DOHH2 (cell line): ENCODE measurements around the gene MRPL48.

Source experiments
- H3F3A ChIP-seq: fragments of 200-600 bp; sonication (generic), shearing (Covaris generic); 2 replicates; pipeline ENCODE4 v1.6.0; 2016; ENCODE audit warnings: antibody characterized with exemption, mild to moderate bottlenecking; ENCODE audit not compliant: control insufficient read depth, insufficient read depth
- H3K27ac ChIP-seq: fragments of 200-600 bp; sonication (generic); 2 replicates; pipeline ENCODE4 v1.5.1; 2014; ENCODE audit warnings: low read depth, mild to moderate bottlenecking, low read length, moderate library complexity
- H3K27me3 ChIP-seq: fragments of 200-600 bp; sonication (generic); 2 replicates; pipeline ENCODE4 v1.6.1; 2014; ENCODE audit warnings: mild to moderate bottlenecking, low read length, mixed read lengths; ENCODE audit not compliant: control insufficient read depth
- H3K36me3 ChIP-seq: fragments of 200-600 bp; sonication (generic); 2 replicates; pipeline ENCODE4 v1.6.1; 2014; ENCODE audit warnings: mild to moderate bottlenecking, low read length, moderate library complexity, mixed read lengths; ENCODE audit not compliant: control insufficient read depth
- H3K4me1 ChIP-seq: fragments of 200-600 bp; sonication (generic); 2 replicates; pipeline ENCODE4 v1.6.1; 2014; ENCODE audit warnings: mild to moderate bottlenecking, low read length, mixed read lengths; ENCODE audit not compliant: control insufficient read depth
- H3K4me2 ChIP-seq: fragments of 200-600 bp; sonication (generic); 2 replicates; pipeline ENCODE4 v1.6.0; 2014; ENCODE audit warnings: mild to moderate bottlenecking, low read length, moderate library complexity
- H3K4me3 ChIP-seq: fragments of 200-600 bp; sonication (generic); 2 replicates; pipeline ENCODE4 v1.5.1; 2014; ENCODE audit warnings: mild to moderate bottlenecking, low read length, mixed read lengths
- H3K79me2 ChIP-seq: fragments of 200-600 bp; sonication (generic); 2 replicates; pipeline ENCODE4 v1.6.1; 2014; ENCODE audit warnings: mild to moderate bottlenecking, low read length, mixed read lengths; ENCODE audit not compliant: control insufficient read depth
- H3K9me2 ChIP-seq: fragments of 200-600 bp; sonication (generic); replicated peaks from 2 replicates; pipeline ENCODE4 v1.6.1; 2014; ENCODE audit warnings: mild to moderate bottlenecking, low read length, mixed read lengths; ENCODE audit not compliant: control insufficient read depth
- H3K9me3 ChIP-seq: fragments of 200-600 bp; sonication (generic); 2 replicates; pipeline ENCODE4 v1.6.1; 2014; ENCODE audit warnings: antibody characterized with exemption, low read length, mixed read lengths; ENCODE audit not compliant: control insufficient read depth, insufficient read depth
- H4K20me1 ChIP-seq: fragments of 200-600 bp; sonication (generic); 2 replicates; pipeline ENCODE4 v1.6.0; 2014; ENCODE audit warnings: low read depth, mild to moderate bottlenecking, antibody characterized with exemption, low read length, moderate library complexity; ENCODE audit not compliant: control insufficient read depth, insufficient read depth
- CTCF ChIP-seq: fragments of 200-600 bp; sonication (generic); IDR thresholded peaks from one replicate; pipeline ENCODE4 v1.5.1; 2014; ENCODE audit warnings: antibody characterized with exemption, mild to moderate bottlenecking, low read depth, low read length; ENCODE audit not compliant: poor library complexity, severe bottlenecking
- EZH2phosphoT487 ChIP-seq: fragments of 200-600 bp; sonication (generic); IDR thresholded peaks from 2 replicates; pipeline ENCODE4 v1.6.1; 2017; ENCODE audit warnings: borderline replicate concordance, mild to moderate bottlenecking, antibody characterized with exemption, low read length, moderate library complexity, mixed read lengths

Gene MRPL48

GRCh38 chr11:73839123-73839457 is 51.4 kb downstream of the MRPL48 start:
- Histone ChIP-seq H3F3A (no peaks in the 10 kb centered on the region), H3K4me3 (no peak overlapping the region), H3K27ac (no peak overlapping the region), H3K36me3 (peaks cover 15% of the 10 kb centered on the region), H3K4me2 (no peak overlapping the region), H3K4me1 (no peaks in the 10 kb centered on the region), H3K9me3 (no peaks in the 10 kb centered on the region), H3K9me2 (no peaks in the 10 kb centered on the region), H3K27me3 (no peaks in the 10 kb centered on the region), H3K79me2 (no peaks in the 10 kb centered on the region), H4K20me1 (no peaks in the 10 kb centered on the region)
- TF ChIP-seq EZH2phosphoT487 (no peak), CTCF (no peak)

- Histone ChIP-seq H3K27ac (no peak overlapping the region), H3K4me1 (peaks cover 26% of the 10 kb centered on the region), H3K79me2 (no peaks in the 10 kb centered on the region), H3K27me3 (no peaks in the 10 kb centered on the region), H3K4me2 (no peak overlapping the region), H3K36me3 (peaks cover 27% of the 10 kb centered on the region), H3K9me2 (no peaks in the 10 kb centered on the region), H4K20me1 (no peaks in the 10 kb centered on the region), H3K4me3 (no peak overlapping the region), H3K9me3 (no peaks in the 10 kb centered on the region), H3F3A (no peaks in the 10 kb centered on the region)
- no peak for TF ChIP-seq CTCF
- TF ChIP-seq EZH2phosphoT487, result no peak
Measured at GRCh38 chr11:73851046-73851764, 63.5 kb downstream of the MRPL48 start.

GRCh38 chr11:73852049-73852448 is 64.4 kb downstream of the MRPL48 start:
- Histone ChIP-seq H3K4me2 (no peak overlapping the region), H3F3A (no peaks in the 10 kb centered on the region), H3K27ac (no peak overlapping the region), H3K9me3 (no peaks in the 10 kb centered on the region), H4K20me1 (no peaks in the 10 kb centered on the region), H3K4me1 (peaks cover 18% of the 10 kb centered on the region), H3K79me2 (no peaks in the 10 kb centered on the region), H3K36me3 (peaks cover 20% of the 10 kb centered on the region), H3K27me3 (no peaks in the 10 kb centered on the region), H3K9me2 (no peaks in the 10 kb centered on the region), H3K4me3 (no peak overlapping the region)
- no peak for TF ChIP-seq EZH2phosphoT487
- TF ChIP-seq CTCF, result no peak
